GM21723 (cell line): Measurements from ENCODE around the gene SOCS4.
A peak's percentile ranks its signal among the peaks of the same experiment; 100 is the strongest.
"Not testable (repeated sequence)": the region's sequence is repeated elsewhere in the genome, so short reads cannot be mapped to it uniquely, and the experiment has no call there.

Experiments
- ATAC-seq: cut with Tn5 transposase; IDR thresholded peaks from one replicate; pipeline ENCODE4 v1.9.1; 2021; ENCODE audit warnings: mild to moderate bottlenecking, moderate library complexity; ENCODE audit not compliant: unreplicated experiment

The SOCS4 gene

DNA sequence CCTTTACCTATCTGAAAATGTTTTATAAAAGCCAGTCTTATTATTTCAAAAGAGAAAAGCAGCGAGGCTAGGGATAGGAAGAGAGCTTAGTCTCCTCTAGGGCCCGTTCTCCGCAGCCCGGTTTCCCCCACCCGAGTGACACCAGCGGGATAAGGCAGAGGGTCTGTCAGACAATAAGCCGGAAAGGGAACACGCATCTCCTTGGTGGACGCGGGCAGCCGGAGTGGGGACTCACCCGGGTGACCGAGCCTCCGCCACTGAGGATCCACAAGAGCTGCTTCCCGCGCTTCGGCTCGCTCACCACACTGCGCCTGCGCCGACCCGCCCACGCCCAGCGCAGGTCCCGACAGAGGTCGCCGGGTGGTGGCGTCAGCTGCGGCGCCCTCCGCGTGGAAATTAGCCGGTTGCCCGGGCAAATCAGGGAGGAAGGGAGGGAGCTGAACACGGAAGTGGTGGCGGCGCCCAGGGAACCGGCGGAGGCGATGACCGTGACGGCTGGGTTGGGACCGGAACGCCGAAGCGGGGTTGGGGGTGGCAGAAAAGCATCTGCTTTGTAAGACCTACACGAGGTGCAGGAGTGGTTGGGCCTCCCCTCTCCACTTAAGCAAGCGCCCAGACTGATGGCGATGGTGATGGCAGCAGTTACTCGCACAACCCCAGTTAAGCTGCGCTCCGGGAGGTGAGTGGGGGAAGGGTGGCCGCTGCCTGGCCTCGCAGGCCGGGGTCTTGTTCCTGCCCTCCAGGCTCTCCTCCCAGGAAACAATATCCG lies at the start of gene SOCS4, which contains the start of gene WDHD1:
TSS of gene SOCS4 (plus strand) at position 444 of the 769 bp plus-strand sequence. CDS start 15,806 bp downstream, outside the sequence.
TSS of gene WDHD1 (minus strand) at position 307 of the 769 bp plus-strand sequence. CDS start 312 bp downstream, outside the sequence.
- ATAC-seq, result peak; percentile 90

- ATAC-seq, result no peak
Observed at GRCh38 chr14:54979039-54979438, 48.0 kb upstream of the SOCS4 start.

- ATAC-seq, result no peak
Observed at GRCh38 chr14:54981698-54982097, 45.3 kb upstream of the SOCS4 start.

- no peak for ATAC-seq
Observed at GRCh38 chr14:54985156-54985555, 41.9 kb upstream of the SOCS4 start.

- ATAC-seq, result no peak
Observed at GRCh38 chr14:55000381-55000780, 26.7 kb upstream of the SOCS4 start.

GRCh38 chr14:55005071-55005470 lies 22.0 kb upstream of the SOCS4 start:
- no peak for ATAC-seq

- no peak for ATAC-seq
Observed at GRCh38 chr14:55015006-55015405, 12.0 kb upstream of the SOCS4 start.

DNA sequence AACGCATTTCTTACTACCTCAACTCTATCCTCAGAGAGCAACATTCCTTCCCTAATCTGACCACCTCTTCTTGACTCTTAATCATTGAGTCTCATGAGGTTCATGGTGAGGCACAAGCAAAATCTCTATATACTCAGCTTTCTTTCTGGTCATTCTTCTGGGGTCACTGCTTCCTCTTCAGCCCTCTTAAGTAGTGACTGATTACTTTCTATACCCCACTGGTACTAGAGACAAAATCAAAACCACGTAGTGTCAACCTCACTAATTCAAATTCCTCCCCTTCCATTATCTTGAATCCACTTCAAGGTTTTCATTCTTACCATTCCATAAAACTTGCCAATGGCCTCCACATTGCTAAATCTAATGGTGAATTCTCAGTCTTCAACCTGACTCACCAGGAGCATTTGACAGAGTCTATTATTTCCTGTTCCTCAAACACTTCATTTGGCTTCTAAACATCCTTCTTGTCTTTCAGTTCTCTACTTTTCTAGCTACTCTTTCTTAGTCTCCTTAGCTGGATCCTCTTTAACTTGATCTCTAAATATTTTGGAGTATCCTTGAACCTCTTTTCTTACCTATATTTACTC lies 7.0 kb upstream of the SOCS4 start:
- ATAC-seq, result no peak

- ATAC-seq, result not testable (repeated sequence)
Observed at GRCh38 chr14:55024365-55024764, 2.7 kb upstream of the SOCS4 start.

- no peak for ATAC-seq
Observed at GRCh38 chr14:55025948-55026347, 1.1 kb upstream of the SOCS4 start.

DNA sequence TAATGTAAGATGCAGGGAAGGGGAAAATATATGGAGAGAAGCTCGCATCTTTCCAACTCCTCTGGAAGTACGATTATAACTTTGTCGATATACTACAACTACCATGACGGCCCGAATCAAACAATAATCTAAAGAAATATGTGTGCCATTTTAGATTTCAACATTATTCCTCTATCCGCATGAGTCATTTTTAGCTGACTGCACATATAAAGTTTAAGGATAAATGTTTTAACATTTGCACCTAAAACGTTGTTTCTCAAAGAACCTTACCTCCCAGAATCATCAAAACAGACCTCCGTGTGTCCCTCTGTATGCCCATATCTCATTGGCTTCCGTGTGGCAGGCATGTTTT lies 619 bp upstream of the SOCS4 start:
- ATAC-seq, result no peak

GRCh38 chr14:55028066-55028465 lies 1.0 kb downstream of the SOCS4 start:
- no peak for ATAC-seq

- no peak for ATAC-seq
Observed at GRCh38 chr14:55028476-55028875, 1.4 kb downstream of the SOCS4 start.

GRCh38 chr14:55031190-55031589 lies 4.2 kb downstream of the SOCS4 start:
- no peak for ATAC-seq

DNA sequence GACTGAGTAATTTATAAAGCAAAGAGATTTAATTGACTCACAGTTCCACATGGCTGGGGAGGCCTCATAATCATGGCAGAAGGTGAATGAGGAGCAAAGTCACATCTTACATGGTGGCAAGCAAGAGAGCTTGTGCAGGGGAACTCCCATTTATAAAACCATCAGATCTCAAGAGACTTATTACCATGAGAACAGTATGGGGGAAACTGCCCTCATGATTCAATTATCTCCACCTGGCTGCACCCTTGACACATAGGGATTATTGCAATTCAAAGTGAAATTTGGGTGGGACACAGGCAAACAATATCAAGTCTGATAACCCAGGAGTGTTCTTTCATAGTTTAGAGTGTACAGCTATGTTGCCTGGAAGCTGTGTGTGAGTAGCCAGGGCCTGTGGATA lies 11.0 kb downstream of the SOCS4 start:
- not testable (repeated sequence) for ATAC-seq

DNA sequence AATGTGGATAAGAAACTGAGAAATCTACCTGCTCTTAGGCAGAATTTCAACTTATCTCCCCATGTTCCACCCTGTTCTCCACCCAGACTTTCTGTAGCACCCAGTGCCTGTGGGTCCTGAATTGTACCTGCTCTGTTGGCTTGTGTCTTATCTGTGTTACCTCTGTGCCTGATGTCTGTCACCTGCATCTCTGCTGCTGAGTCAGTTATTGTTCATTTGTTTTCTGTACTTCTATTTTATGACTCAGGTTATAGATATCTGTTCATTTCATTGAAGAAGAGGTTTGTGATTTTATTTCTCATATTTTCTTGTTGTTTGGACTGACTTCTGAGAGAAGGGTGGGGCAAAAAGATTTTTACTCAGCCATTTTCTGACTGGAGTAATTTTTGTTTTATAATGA lies 11.7 kb downstream of the SOCS4 start:
- ATAC-seq, result no peak

GRCh38 chr14:55043528-55043927 lies 16.5 kb downstream of the SOCS4 start:
- ATAC-seq, result no peak

DNA sequence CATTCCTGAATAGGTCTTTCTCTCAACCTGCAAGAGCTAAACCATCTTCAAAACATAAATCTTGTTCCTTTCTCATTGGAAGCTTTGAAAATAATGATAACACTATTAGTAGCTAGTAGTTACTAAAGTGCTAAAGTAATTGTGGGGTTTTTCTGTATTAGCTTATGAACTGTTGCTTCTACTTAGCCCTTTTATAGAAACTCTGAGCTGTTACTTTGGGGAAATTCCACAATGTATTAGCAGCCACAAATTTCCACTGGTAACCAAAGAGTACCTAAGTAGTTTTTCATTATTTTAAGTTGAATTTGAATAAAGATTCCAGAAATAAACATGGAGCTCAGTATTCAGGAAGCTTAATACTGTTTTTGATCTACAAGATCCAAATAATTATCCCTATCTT lies 18.1 kb downstream of the SOCS4 start:
- ATAC-seq, result no peak

DNA sequence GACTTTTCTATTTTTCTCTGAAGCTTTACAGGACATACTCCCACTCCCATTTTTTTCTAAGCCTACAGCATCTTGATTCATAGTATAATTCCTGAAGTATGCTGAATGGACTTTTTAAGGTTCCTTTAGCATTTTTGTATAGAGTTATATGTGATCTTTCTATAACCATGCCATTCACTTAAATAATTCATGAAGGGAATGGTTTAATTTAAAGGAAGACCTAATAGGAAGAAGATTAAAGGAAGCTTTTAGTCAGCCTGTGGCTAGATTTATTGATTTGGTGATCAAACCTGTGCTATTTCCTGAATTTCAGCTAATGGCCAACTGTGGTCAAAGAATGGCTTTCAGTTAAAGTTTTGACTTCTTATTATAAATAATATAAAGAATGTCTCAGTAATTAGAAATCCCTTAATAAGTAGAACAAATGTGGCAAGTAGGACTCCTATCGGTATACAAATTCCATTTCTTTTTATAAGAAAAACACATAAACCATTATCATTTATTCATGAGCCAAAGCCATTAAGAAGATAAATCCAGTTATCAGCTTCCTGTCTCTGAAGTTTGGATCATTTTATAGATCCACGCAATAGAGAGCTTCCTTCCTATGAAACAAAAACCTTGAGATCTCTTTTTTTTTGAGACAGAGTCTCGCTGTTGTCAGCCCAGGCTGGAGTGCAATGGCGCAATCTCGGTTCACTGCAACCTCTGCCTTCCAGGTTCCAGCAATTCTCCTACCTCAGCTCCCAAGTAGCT lies 20.4 kb downstream of the SOCS4 start:
- no peak for ATAC-seq

- no peak for ATAC-seq
Observed at GRCh38 chr14:55048900-55049436, 21.9 kb downstream of the SOCS4 start.

GRCh38 chr14:55051165-55051422 lies 24.1 kb downstream of the SOCS4 start:
- peak; percentile 33 for ATAC-seq
